VCaP (cell line): ENCODE data around the gene ELF1.

Experiments used
- H3K27ac ChIP-seq: fragments of 450-650 bp; 2 replicates; pipeline ENCODE4 v1.5.1; 2017
- TF ChIP-seq, protein P1 (sequence below): fragments of 450-650 bp; conservative IDR thresholded peaks from 2 replicates; pipeline ENCODE4 v1.5.1; 2017; ENCODE audit warnings: mild to moderate bottlenecking, moderate library complexity

ELF1 gene

DNA sequence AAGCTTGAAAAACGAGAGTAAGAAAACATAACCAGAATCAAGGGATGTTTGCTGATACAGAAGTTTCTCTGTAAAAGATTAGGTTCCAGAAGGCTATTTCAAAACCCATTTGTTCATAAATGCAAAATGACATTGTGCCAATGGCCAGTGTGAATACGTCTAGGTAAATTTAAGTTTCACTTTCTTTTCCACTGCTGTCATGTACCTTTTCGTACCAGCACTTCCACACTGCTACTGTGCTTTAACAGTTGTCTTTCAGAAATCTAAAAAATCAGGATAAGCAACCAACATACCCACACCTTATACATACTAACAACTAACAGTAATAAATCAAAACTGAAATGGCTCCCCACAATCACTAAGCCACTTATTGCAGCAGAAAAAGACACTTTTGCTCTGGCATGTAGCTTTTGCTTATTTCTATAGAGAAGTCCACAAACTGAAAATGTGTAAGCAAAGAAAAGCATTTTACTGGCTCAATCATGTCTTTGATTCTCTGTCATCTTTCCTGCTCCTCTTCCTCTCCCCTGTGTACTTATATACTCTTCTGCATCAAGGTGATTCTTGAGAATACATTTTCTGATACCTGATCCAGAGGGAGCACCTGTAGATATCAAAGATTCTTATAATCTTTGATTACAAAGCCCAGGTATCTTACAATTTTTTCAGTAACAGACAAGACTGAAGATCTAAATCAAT is 34.3 kb downstream of the ELF1 start:
- TF ChIP-seq, protein P1, sequence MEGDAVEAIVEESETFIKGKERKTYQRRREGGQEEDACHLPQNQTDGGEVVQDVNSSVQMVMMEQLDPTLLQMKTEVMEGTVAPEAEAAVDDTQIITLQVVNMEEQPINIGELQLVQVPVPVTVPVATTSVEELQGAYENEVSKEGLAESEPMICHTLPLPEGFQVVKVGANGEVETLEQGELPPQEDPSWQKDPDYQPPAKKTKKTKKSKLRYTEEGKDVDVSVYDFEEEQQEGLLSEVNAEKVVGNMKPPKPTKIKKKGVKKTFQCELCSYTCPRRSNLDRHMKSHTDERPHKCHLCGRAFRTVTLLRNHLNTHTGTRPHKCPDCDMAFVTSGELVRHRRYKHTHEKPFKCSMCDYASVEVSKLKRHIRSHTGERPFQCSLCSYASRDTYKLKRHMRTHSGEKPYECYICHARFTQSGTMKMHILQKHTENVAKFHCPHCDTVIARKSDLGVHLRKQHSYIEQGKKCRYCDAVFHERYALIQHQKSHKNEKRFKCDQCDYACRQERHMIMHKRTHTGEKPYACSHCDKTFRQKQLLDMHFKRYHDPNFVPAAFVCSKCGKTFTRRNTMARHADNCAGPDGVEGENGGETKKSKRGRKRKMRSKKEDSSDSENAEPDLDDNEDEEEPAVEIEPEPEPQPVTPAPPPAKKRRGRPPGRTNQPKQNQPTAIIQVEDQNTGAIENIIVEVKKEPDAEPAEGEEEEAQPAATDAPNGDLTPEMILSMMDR = no peak
- peak overlapping the region; percentile 84 for H3K27ac ChIP-seq

DNA sequence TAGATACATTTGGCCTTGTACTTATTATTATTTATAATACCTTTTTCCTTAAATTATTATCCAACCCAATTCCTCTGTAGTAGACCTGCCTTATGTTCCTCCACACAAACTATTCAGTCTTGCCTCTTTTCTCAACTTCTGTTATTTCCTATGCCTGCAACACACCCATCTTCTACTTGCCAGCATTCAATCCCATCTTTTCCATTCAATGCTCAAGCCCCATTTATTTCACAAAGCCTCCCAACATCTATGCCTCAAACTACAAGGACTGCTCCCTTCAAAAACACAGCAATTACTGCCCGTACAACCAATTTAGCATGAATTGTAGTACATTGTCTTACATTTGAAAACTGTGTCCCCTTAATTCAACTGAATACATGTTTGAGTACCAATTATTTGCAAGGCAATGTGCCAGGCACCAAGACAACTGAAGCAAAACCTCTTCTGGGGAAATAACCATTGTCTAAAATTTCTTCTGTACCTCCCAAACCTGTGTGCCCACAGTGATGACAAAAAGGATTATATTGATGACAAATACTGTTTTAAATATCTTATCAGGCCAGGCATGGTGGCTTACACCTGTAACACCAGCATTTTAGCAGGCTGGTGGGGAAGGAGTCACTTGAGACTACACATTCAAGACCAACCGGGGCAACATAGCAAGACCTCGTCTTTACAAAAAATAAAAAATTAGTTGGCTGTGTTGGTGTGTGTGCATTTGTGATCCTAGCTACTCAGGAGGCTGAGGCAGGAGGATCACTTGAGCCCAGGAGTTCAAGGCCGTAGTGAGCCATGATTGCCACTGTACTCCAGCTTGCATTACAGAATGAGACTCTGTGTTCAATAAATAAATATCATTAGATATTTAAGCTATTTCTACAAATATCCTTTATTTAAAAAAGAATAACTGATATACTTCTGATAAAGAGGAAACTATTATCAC is 35.1 kb downstream of the ELF1 start:
- peak overlapping the region; percentile 84 for H3K27ac ChIP-seq

DNA sequence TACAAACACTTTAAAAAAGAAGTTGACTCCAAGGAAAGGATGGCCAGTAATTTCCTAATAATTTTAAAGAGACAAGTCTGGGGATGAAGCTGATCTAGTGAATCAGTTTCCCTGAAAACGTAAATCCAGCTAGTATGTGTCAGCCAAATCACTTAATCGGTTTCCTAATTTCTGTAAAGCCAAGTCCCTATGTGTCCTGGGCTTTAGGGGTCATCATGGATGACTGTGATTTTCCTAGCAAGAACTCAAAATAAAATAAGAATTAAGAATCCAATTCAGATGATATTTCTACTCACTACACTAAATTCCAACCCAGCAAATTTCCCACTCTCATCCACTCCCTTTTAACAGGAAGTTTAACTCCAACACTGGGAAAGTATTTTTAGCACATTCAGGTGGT is 35.9 kb downstream of the ELF1 start:
- peak overlapping the region; percentile 84 for H3K27ac ChIP-seq
- TF ChIP-seq, protein P1 = no peak

More for the DNA sequence above, 35.1 kb downstream of the ELF1 start:
- TF ChIP-seq, protein P1 = no peak

DNA sequence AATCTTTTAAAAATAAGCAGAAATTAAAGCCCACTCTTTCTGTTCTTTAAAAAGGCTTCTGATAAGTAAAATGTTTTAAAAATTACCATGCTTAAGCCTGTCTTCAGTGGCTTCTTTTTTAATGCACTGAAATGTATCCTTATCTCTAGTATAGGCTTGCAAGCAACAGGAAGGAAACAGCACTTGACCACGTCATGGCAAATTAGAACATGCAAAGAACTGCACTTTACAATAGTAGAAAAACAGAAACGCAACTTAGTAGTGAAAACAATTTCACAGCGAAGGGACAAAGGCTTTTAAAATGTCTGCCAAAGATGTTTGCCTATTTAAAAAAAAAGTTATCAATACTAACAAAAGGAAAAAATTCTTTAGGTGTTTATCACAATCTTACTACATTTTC is 36.3 kb downstream of the ELF1 start:
- TF ChIP-seq, protein P1 = no peak
- H3K27ac ChIP-seq = peak overlapping the region; percentile 84

DNA sequence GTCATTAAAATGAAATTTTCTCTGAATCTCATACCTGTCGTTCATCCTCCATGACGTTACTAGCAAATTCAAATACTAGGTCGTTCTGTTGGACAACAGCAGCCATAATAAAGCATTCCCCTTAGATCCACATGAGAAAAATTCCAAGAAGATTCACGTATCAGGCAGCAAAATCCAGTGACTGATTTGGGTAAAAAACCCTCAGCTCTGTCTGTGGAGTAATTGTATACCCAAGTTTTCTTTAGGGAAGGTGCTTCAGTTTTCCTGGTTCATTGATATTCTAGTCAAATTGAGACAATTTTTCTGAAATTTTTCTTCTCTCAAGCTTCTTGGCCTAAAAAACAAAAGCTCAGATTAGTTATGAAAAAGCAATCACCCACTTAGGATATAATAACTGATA is 37.2 kb downstream of the ELF1 start:
- TF ChIP-seq, protein P1 = no peak

DNA sequence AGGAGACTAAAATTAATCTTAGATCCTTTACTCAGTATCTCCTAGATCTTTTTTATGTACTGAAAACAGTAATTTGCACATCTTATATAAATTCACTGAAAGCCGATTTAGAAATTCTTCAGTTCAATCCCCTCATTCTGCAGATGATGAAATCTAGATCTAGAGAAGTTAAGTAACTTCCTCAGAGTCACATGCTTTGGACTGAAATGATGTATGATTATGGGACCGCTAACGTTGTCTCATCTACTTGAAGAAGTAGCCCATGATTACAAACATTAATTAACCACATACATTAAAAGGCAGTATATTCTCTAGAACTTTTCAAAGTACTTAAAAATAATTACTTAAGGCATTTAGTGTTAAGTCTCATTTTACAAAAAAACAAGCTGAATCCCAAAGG is 37.8 kb downstream of the ELF1 start:
- peak overlapping the region; percentile 84 for H3K27ac ChIP-seq
- TF ChIP-seq, protein P1 = no peak

More for the DNA sequence above, 37.2 kb downstream of the ELF1 start:
- H3K27ac ChIP-seq = peak overlapping the region; percentile 84

DNA sequence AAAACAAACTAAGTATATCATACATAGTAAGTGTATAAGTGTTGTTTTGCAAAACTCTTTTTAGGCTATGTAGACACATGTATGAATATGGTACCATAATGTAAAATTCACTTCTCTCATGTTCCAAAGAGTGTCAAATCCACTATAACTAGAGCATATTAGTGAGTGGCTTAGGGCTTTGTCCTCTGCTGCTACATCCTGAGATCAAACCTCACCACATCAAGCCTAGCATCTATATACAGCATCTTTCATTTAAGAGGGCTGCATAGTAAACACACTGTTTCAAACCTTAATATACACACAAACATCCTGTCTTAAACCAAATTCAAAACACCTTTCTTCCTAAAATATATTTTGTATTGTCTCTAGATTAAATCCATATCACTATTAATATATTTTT is 38.7 kb downstream of the ELF1 start:
- H3K27ac ChIP-seq = peak overlapping the region; percentile 84
- TF ChIP-seq, protein P1 = no peak
